Neural cell (in vitro differentiated cells): ENCODE data around the gene SULF2. TPM values are rescaled to one million over a fixed set of nuclear protein-coding genes. Genes with fewer than 3 reads are reported as not detected.

ENCODE experiments used
- H2AFZ ChIP-seq: fragments of 200-600, 300-800 bp; sonication (generic), shearing (Covaris generic); 2 replicates; pipeline ENCODE4 v1.6.0; 2014; ENCODE audit warnings: low read depth, mild to moderate bottlenecking, antibody characterized with exemption, low read length, moderate library complexity
- H3F3A ChIP-seq: fragments of 200-600 bp; shearing (Covaris generic); 2 replicates; pipeline ENCODE4 v1.6.1; 2016; ENCODE audit warnings: mild to moderate bottlenecking, moderate library complexity, mixed read lengths, antibody characterized with exemption, low read length; ENCODE audit not compliant: insufficient read depth, poor library complexity, severe bottlenecking
- H3K27ac ChIP-seq: fragments of 200-600, 300-800 bp; sonication (generic), shearing (Covaris generic); 2 replicates; pipeline ENCODE4 v1.5.1; 2014; ENCODE audit warnings: mild to moderate bottlenecking, low read length, moderate library complexity
- H3K27me3 ChIP-seq: fragments of 300-800, 200-600 bp; sonication (generic), shearing (Covaris generic); 2 replicates; pipeline ENCODE4 v1.6.0; 2014; ENCODE audit warnings: mild to moderate bottlenecking, low read depth, low read length, moderate library complexity; ENCODE audit not compliant: insufficient read depth
- H3K36me3 ChIP-seq: fragments of 300-800, 200-600 bp; sonication (generic), shearing (Covaris generic); 2 replicates; pipeline ENCODE4 v1.5.1; 2014; ENCODE audit warnings: mild to moderate bottlenecking, antibody characterized with exemption, low read length, moderate library complexity; ENCODE audit not compliant: insufficient read depth
- H3K4me2 ChIP-seq: fragments of 300-800, 200-600 bp; sonication (generic), shearing (Covaris generic); 2 replicates; pipeline ENCODE4 v1.6.0; 2014; ENCODE audit warnings: mild to moderate bottlenecking, low read length
- H3K4me3 ChIP-seq: fragments of 300-800, 200-600 bp; sonication (generic), shearing (Covaris generic); 2 replicates; pipeline ENCODE4 v1.5.1; 2014; ENCODE audit warnings: mild to moderate bottlenecking, low read length, moderate library complexity
- H3K79me2 ChIP-seq: fragments of 200-600 bp; shearing (Covaris generic); replicated peaks from 2 replicates; pipeline ENCODE4 v1.6.0; 2014; ENCODE audit warnings: mild to moderate bottlenecking, low read length, moderate library complexity; ENCODE audit not compliant: insufficient read depth
- H3K9ac ChIP-seq: fragments of 300-800, 200-600 bp; sonication (generic), shearing (Covaris generic); 2 replicates; pipeline ENCODE4 v1.6.1; 2016; ENCODE audit warnings: mild to moderate bottlenecking, low read length, mixed read lengths
- H3K9me2 ChIP-seq: fragments of 200-600 bp; shearing (Covaris generic); 2 replicates; pipeline ENCODE4 v1.6.1; 2016; ENCODE audit warnings: mild to moderate bottlenecking, low read length, mixed read lengths; ENCODE audit not compliant: insufficient read depth
- H3K9me3 ChIP-seq: fragments of 200-600, 300-800 bp; sonication (generic), shearing (Covaris generic); 2 replicates; pipeline ENCODE4 v1.6.1; 2016; ENCODE audit warnings: mild to moderate bottlenecking, mixed run types, low read length, moderate library complexity, mixed read lengths
- H4K20me1 ChIP-seq: fragments of 200-600 bp; shearing (Covaris generic); 2 replicates; pipeline ENCODE4 v1.6.1; 2016; ENCODE audit warnings: mild to moderate bottlenecking, mixed run types; ENCODE audit not compliant: insufficient read depth
- EP300 ChIP-seq: fragments of 450-650 bp; conservative IDR thresholded peaks from 2 replicates; pipeline ENCODE4 v1.6.1; 2014; ENCODE audit warnings: antibody characterized with exemption, mild to moderate bottlenecking, moderate library complexity; ENCODE audit not compliant: poor library complexity, severe bottlenecking
- EZH2 ChIP-seq: fragments of 200-600, 300-800 bp; shearing (Covaris generic), sonication (generic); IDR thresholded peaks from 2 replicates; pipeline ENCODE4 v1.6.1; 2014; ENCODE audit warnings: antibody characterized with exemption, low read length, borderline replicate concordance, mild to moderate bottlenecking; ENCODE audit not compliant: insufficient read depth, poor library complexity, severe bottlenecking
- MXI1 ChIP-seq: fragments of 450-650 bp; conservative IDR thresholded peaks from 2 replicates; pipeline ENCODE4 v1.6.1; 2014; ENCODE audit warnings: antibody characterized with exemption, mild to moderate bottlenecking; ENCODE audit not compliant: poor library complexity, severe bottlenecking
- POLR2AphosphoS5 ChIP-seq: IDR thresholded peaks from 2 replicates; pipeline ENCODE4 v1.6.1; 2012
- RAD21 ChIP-seq: fragments of 450-650 bp; conservative IDR thresholded peaks from 2 replicates; pipeline ENCODE4 v1.6.1; 2014; ENCODE audit warnings: antibody characterized with exemption, mild to moderate bottlenecking, moderate library complexity
- SMC3 ChIP-seq: fragments of 450-650 bp; conservative IDR thresholded peaks from 2 replicates; pipeline ENCODE4 v1.6.1; 2014; ENCODE audit warnings: antibody characterized with exemption, mild to moderate bottlenecking, moderate library complexity; ENCODE audit not compliant: poor library complexity
- TAF1 ChIP-seq: IDR thresholded peaks from 2 replicates; pipeline ENCODE4 v1.6.1; 2012; ENCODE audit warnings: low read depth
- polyA plus RNA-seq: library from polyadenylated mRNA; depleted of rRNA; stranded (reverse); fragments of >200 nt; gene quantifications from 2 replicates; pipeline ENCODE4 v1.2.3, GENCODE V29; 2014
- TF ChIP-seq, protein P1 (sequence below): fragments of 450-650 bp; IDR thresholded peaks from 2 replicates; pipeline ENCODE4 v1.5.1; 2014; ENCODE audit warnings: antibody characterized with exemption, mild to moderate bottlenecking, moderate library complexity; ENCODE audit not compliant: poor library complexity, severe bottlenecking
- TF ChIP-seq, protein P2 (sequence below): IDR thresholded peaks from 2 replicates; pipeline ENCODE4 v1.6.1; 2012; ENCODE audit warnings: borderline replicate concordance

Gene SULF2
- polyA plus RNA-seq, 1 donor from 2014 or later = 30.0 TPM

DNA sequence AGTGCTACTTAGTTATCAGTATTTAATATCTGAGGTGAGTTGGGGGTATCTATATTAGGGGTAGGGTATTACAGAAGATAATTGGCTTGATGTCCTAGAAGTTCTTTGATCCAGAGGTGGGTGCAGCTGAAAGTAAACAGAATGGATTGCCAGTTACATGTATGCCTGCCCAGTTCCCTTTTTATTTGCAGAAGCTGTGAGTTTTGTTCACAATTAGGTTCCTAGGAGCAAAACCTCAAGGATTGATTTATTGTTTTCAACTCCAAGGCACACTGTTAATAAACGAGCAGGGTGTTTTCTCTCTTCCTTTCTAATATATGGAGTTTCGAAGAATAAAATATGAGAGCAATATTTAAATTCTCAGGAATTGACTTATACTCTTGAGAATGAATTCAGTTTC is 129.0 kb downstream of the SULF2 start:
- Histone ChIP-seq H3K9me2 (no peaks in the 10 kb centered on the region), H3K4me2 (no peak overlapping the region), H4K20me1 (no peaks in the 10 kb centered on the region), H3K4me3 (no peak overlapping the region), H3K27ac (no peak overlapping the region), H3K27me3 (no peaks in the 10 kb centered on the region), H3K36me3 (no peaks in the 10 kb centered on the region), H3K9me3 (no peaks in the 10 kb centered on the region), H3K9ac (no peak overlapping the region), H3F3A (no peaks in the 10 kb centered on the region), H3K79me2 (no peaks in the 10 kb centered on the region), H2AFZ (no peak overlapping the region)
- TF ChIP-seq, protein P1, sequence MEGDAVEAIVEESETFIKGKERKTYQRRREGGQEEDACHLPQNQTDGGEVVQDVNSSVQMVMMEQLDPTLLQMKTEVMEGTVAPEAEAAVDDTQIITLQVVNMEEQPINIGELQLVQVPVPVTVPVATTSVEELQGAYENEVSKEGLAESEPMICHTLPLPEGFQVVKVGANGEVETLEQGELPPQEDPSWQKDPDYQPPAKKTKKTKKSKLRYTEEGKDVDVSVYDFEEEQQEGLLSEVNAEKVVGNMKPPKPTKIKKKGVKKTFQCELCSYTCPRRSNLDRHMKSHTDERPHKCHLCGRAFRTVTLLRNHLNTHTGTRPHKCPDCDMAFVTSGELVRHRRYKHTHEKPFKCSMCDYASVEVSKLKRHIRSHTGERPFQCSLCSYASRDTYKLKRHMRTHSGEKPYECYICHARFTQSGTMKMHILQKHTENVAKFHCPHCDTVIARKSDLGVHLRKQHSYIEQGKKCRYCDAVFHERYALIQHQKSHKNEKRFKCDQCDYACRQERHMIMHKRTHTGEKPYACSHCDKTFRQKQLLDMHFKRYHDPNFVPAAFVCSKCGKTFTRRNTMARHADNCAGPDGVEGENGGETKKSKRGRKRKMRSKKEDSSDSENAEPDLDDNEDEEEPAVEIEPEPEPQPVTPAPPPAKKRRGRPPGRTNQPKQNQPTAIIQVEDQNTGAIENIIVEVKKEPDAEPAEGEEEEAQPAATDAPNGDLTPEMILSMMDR = no peak
- no peak for TF ChIP-seq EZH2
- TF ChIP-seq RAD21 = no peak
- TF ChIP-seq TAF1 = no peak
- no peak for TF ChIP-seq MXI1
- TF ChIP-seq EP300 = no peak
- TF ChIP-seq, protein P2, sequence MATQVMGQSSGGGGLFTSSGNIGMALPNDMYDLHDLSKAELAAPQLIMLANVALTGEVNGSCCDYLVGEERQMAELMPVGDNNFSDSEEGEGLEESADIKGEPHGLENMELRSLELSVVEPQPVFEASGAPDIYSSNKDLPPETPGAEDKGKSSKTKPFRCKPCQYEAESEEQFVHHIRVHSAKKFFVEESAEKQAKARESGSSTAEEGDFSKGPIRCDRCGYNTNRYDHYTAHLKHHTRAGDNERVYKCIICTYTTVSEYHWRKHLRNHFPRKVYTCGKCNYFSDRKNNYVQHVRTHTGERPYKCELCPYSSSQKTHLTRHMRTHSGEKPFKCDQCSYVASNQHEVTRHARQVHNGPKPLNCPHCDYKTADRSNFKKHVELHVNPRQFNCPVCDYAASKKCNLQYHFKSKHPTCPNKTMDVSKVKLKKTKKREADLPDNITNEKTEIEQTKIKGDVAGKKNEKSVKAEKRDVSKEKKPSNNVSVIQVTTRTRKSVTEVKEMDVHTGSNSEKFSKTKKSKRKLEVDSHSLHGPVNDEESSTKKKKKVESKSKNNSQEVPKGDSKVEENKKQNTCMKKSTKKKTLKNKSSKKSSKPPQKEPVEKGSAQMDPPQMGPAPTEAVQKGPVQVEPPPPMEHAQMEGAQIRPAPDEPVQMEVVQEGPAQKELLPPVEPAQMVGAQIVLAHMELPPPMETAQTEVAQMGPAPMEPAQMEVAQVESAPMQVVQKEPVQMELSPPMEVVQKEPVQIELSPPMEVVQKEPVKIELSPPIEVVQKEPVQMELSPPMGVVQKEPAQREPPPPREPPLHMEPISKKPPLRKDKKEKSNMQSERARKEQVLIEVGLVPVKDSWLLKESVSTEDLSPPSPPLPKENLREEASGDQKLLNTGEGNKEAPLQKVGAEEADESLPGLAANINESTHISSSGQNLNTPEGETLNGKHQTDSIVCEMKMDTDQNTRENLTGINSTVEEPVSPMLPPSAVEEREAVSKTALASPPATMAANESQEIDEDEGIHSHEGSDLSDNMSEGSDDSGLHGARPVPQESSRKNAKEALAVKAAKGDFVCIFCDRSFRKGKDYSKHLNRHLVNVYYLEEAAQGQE = no peak
- no peak for TF ChIP-seq POLR2AphosphoS5
- no peak for TF ChIP-seq SMC3

DNA sequence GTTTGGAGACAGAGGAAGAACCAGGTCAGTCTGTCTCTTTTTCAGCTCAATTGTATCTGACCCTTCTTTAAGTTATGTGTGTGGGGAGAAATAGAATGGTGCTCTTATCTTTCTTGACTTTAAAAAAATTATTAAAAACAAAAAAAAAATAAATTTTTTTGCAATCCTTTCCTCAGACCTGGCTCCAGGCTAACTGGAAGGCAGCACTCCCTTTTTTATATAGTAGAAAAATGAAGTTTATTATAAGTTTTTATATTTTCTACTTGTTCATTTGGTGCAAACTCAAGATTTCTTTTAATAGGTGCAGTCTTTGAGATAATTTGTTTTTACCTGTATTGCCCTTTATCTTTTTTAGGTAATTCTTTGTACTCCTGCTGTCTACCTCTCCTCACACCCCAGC is 129.6 kb downstream of the SULF2 start:
- H3F3A ChIP-seq = no peaks in the 10 kb centered on the region
- no peak overlapping the region for H3K9ac ChIP-seq
- H3K4me3 ChIP-seq = no peak overlapping the region
- no peak overlapping the region for H2AFZ ChIP-seq
- H3K27me3 ChIP-seq = no peaks in the 10 kb centered on the region
- H3K27ac ChIP-seq = no peak overlapping the region
- H3K36me3 ChIP-seq = no peaks in the 10 kb centered on the region
- H3K4me2 ChIP-seq = no peak overlapping the region
- H3K9me2 ChIP-seq = no peaks in the 10 kb centered on the region
- no peaks in the 10 kb centered on the region for H3K79me2 ChIP-seq
- TF ChIP-seq EP300 = no peak
- TF ChIP-seq EZH2 = no peak
- TF ChIP-seq, protein P1 = no peak
- TF ChIP-seq SMC3 = no peak
- no peak for TF ChIP-seq RAD21
- no peak for TF ChIP-seq TAF1
- no peak for TF ChIP-seq POLR2AphosphoS5
- no peak for TF ChIP-seq MXI1
- TF ChIP-seq, protein P2 = no peak
- no peaks in the 10 kb centered on the region for H4K20me1 ChIP-seq
- no peaks in the 10 kb centered on the region for H3K9me3 ChIP-seq
